Peyer's patch (tissue), 4 donors: ENCODE measurements around the gene UBAP1. TPM values are rescaled to one million over a fixed set of nuclear protein-coding genes. Genes with fewer than 3 reads are reported as not detected.

ENCODE experiments used
- DNase-seq, 3 donors: peaks; one replicate each; pipeline ENCODE4 v3.0.0-alpha.2; 2017 to 2019
- H3K27ac ChIP-seq, 4 donors: fragments of 200-600 bp; sonication (generic); one replicate each; pipeline ENCODE4 v1.5.1; 2016 to 2019
- H3K27me3 ChIP-seq, 2 donors: fragments of 200-600 bp; sonication (generic); one replicate each; pipeline ENCODE4 v1.5.1; 2019
- H3K36me3 ChIP-seq, 3 donors: fragments of 200-600 bp; sonication (generic); one replicate each; pipeline ENCODE4 v1.5.1; 2016 to 2019
- H3K4me1 ChIP-seq, 4 donors: fragments of 200-600 bp; sonication (generic); one replicate each; pipeline ENCODE4 v1.5.1; 2016 to 2019
- H3K4me3 ChIP-seq, 4 donors: fragments of 200-600 bp; sonication (generic); 1 replicate in 3 of 4; 2 replicates in 1 of 4; pipeline ENCODE4 v1.5.1; 2016 to 2019; ENCODE audit warnings: mild to moderate bottlenecking in 1 of 4
- H3K9me3 ChIP-seq, 4 donors: fragments of 200-600 bp; sonication (generic); one replicate each; pipeline ENCODE4 v1.5.1; 2016 to 2019; ENCODE audit warnings: mild to moderate bottlenecking in 1 of 4
- CTCF ChIP-seq, 6 experiments: fragments of 450-650 bp in 4 of 6; fragments of 200-600 bp in 2 of 6; sonication (generic) in 1 of 6; IDR thresholded peaks; one replicate each; pipeline ENCODE4 v1.5.1; 2017 to 2019; ENCODE audit warnings: antibody characterized with exemption in 6 of 6, mild to moderate bottlenecking in 3 of 6, moderate library complexity in 1 of 6
- POLR2A ChIP-seq, 2 donors: fragments of 450-650 bp; IDR thresholded peaks; one replicate each; pipeline ENCODE4 v1.5.1; 2017; ENCODE audit warnings: antibody characterized with exemption in 2 of 2, mild to moderate bottlenecking in 2 of 2, moderate library complexity in 2 of 2
- total RNA-seq, 4 donors: library from RNA; depleted of rRNA; stranded (reverse); fragments of >200 nt; gene quantifications; one replicate each; pipeline ENCODE4 v1.1.0, GENCODE V29; 2016

The UBAP1 gene
- total RNA-seq, 4 donors from 2014 or later, result 19.8 to 40.2 (median 31.6) TPM

- Histone ChIP-seq H3K27ac (no peak overlapping the region), H3K36me3 (no peaks in the 10 kb centered on the region), H3K27me3 (no peaks in the 10 kb centered on the region), H3K9me3 (no peaks in the 10 kb centered on the region), H3K4me3 (no peak overlapping the region), H3K4me1 (no peaks in the 10 kb centered on the region)
- TF ChIP-seq POLR2A (IDR thresholded peaks at IDR 0.05), result no peak
- TF ChIP-seq CTCF (IDR thresholded peaks at IDR 0.05), result no peak
- DNase-seq, result no peak
Measured at GRCh38 chr9:34140853-34141252, 38.0 kb upstream of the UBAP1 start.

- TF ChIP-seq CTCF (IDR thresholded peaks at IDR 0.05) (no peak), POLR2A (IDR thresholded peaks at IDR 0.05) (no peak)
- Histone ChIP-seq H3K27me3 (no peaks in the 10 kb centered on the region), H3K9me3 (no peaks in the 10 kb centered on the region), H3K4me1 (no peaks in the 10 kb centered on the region), H3K4me3 (no peak overlapping the region), H3K27ac (no peak overlapping the region), H3K36me3 (no peaks in the 10 kb centered on the region)
- no peak for DNase-seq
Measured at GRCh38 chr9:34143116-34143515, 35.7 kb upstream of the UBAP1 start.

GRCh38 chr9:34145165-34145564 lies 33.7 kb upstream of the UBAP1 start:
- Histone ChIP-seq H3K4me1 (no peaks in the 10 kb centered on the region), H3K27me3 (no peaks in the 10 kb centered on the region), H3K4me3 (no peak overlapping the region), H3K36me3 (no peaks in the 10 kb centered on the region), H3K9me3 (no peaks in the 10 kb centered on the region), H3K27ac (no peak overlapping the region)
- DNase-seq, result no peak
- TF ChIP-seq POLR2A (IDR thresholded peaks at IDR 0.05) (no peak), CTCF (IDR thresholded peaks at IDR 0.05) (no peak)

GRCh38 chr9:34151398-34151797 lies 27.4 kb upstream of the UBAP1 start:
- Histone ChIP-seq H3K27me3 (no peaks in the 10 kb centered on the region), H3K9me3 (no peaks in the 10 kb centered on the region), H3K27ac (no peak overlapping the region), H3K4me3 (no peak overlapping the region), H3K36me3 (no peaks in the 10 kb centered on the region), H3K4me1 (no peaks in the 10 kb centered on the region)
- DNase-seq, result no peak
- no peak for TF ChIP-seq POLR2A (IDR thresholded peaks at IDR 0.05)
- no peak for TF ChIP-seq CTCF (IDR thresholded peaks at IDR 0.05)

GRCh38 chr9:34154057-34154456 lies 24.8 kb upstream of the UBAP1 start:
- Histone ChIP-seq H3K4me3 (no peak overlapping the region), H3K27ac (no peak overlapping the region), H3K9me3 (no peaks in the 10 kb centered on the region), H3K36me3 (no peaks in the 10 kb centered on the region), H3K4me1 (no peaks in the 10 kb centered on the region), H3K27me3 (no peaks in the 10 kb centered on the region)
- TF ChIP-seq CTCF (IDR thresholded peaks at IDR 0.05) (no peak), POLR2A (IDR thresholded peaks at IDR 0.05) (no peak)
- DNase-seq, result no peak

GRCh38 chr9:34157318-34157717 lies 21.5 kb upstream of the UBAP1 start:
- Histone ChIP-seq H3K4me1 (no peaks in the 10 kb centered on the region), H3K27ac (no peak overlapping the region), H3K36me3 (no peaks in the 10 kb centered on the region), H3K9me3 (no peaks in the 10 kb centered on the region), H3K27me3 (no peaks in the 10 kb centered on the region), H3K4me3 (no peak overlapping the region)
- TF ChIP-seq CTCF (IDR thresholded peaks at IDR 0.05) (no peak), POLR2A (IDR thresholded peaks at IDR 0.05) (no peak)
- no peak for DNase-seq
